H1 (cell line): ENCODE measurements around the gene SUPT7L. TPM values are rescaled to one million over a fixed set of nuclear protein-coding genes. Genes with fewer than 3 reads are reported as not detected.

Experiments used
- CREB1 ChIP-seq: IDR thresholded peaks from 2 replicates; pipeline ENCODE4 v1.6.1; 2012; ENCODE audit warnings: inconsistent platforms
- CTBP2 ChIP-seq: IDR thresholded peaks from 2 replicates; pipeline ENCODE4 v1.7.0; 2011; ENCODE audit warnings: borderline replicate concordance, mild to moderate bottlenecking, moderate library complexity, mixed read lengths, low read length; ENCODE audit not compliant: insufficient read depth, insufficient read length
- KDM1A ChIP-seq: fragments of 200-600, 300-600 bp; sonication (generic); IDR thresholded peaks from 2 replicates; pipeline ENCODE4 v1.7.1; 2016; ENCODE audit warnings: mild to moderate bottlenecking, low read length, borderline replicate concordance
- MAFK ChIP-seq: IDR thresholded peaks from 2 replicates; pipeline ENCODE4 v1.6.1; 2012; ENCODE audit warnings: low read depth, mild to moderate bottlenecking, improper control_type of control experiment, low read length
- POLR2A ChIP-seq, 2 experiments: IDR thresholded peaks; 1 replicate in 1 of 2; 2 replicates in 1 of 2; pipeline ENCODE4 v1.6.1; 2011; ENCODE audit warnings: low read depth in 2 of 2, low read length in 2 of 2, mild to moderate bottlenecking in 2 of 2; ENCODE audit errors: control extremely low read depth in 1 of 2
- SP4 ChIP-seq: IDR thresholded peaks from 2 replicates; pipeline ENCODE4 v1.6.1; 2012; ENCODE audit warnings: low read length, inconsistent platforms
- polyA plus RNA-seq, 7 experiments: library from polyadenylated mRNA; depleted of rRNA in 3 of 7; stranded (reverse) in 5 of 7; unstranded in 2 of 7; fragments of >200 nt in 5 of 7; fragments of 200-250 nt in 2 of 7; gene quantifications; 1 replicate in 5 of 7; 2 replicates in 1 of 7; 4 replicates in 1 of 7; pipeline versions ENCODE4 v1.2.1 to v1.2.3, GENCODE V29; 2011 to 2013; ENCODE audit warnings: missing spikeins in 2 of 7, mixed read lengths in 2 of 7
- total RNA-seq: library from RNA; stranded (reverse); fragmentation: NEBNext Ultra II Directional; extraction: Animal tissue kit (Norgen Biotek cat#: 25700); gene quantifications from 2 replicates; pipeline ENCODE4 v1.2.1, GENCODE V29; 2021
- TF ChIP-seq, protein P1 (sequence below): fragments of 300-600 bp; sonication (generic); IDR thresholded peaks from 2 replicates; pipeline ENCODE4 v1.7.1; 2012; ENCODE audit warnings: low read length, moderate library complexity, mild to moderate bottlenecking, inconsistent platforms; ENCODE audit not compliant: insufficient replicate concordance
- TF ChIP-seq, protein P2 (sequence below), 3 experiments: IDR thresholded peaks; 1 replicate in 2 of 3; 2 replicates in 1 of 3; pipeline versions ENCODE4 v1.5.1 to v1.6.1; 2011; ENCODE audit warnings: low read length in 3 of 3, mild to moderate bottlenecking in 3 of 3, inconsistent platforms in 2 of 3, low read depth in 1 of 3, moderate library complexity in 1 of 3; ENCODE audit not compliant: insufficient read depth in 1 of 3; ENCODE audit errors: control extremely low read depth in 1 of 3

Gene SUPT7L
- total and polyA plus RNA-seq, 2 of the 8 experiments (the other 6 are each of a cell fraction or from before 2014, with no cell fraction given) = 22.2 to 26.6 TPM

- TF ChIP-seq, protein P1, sequence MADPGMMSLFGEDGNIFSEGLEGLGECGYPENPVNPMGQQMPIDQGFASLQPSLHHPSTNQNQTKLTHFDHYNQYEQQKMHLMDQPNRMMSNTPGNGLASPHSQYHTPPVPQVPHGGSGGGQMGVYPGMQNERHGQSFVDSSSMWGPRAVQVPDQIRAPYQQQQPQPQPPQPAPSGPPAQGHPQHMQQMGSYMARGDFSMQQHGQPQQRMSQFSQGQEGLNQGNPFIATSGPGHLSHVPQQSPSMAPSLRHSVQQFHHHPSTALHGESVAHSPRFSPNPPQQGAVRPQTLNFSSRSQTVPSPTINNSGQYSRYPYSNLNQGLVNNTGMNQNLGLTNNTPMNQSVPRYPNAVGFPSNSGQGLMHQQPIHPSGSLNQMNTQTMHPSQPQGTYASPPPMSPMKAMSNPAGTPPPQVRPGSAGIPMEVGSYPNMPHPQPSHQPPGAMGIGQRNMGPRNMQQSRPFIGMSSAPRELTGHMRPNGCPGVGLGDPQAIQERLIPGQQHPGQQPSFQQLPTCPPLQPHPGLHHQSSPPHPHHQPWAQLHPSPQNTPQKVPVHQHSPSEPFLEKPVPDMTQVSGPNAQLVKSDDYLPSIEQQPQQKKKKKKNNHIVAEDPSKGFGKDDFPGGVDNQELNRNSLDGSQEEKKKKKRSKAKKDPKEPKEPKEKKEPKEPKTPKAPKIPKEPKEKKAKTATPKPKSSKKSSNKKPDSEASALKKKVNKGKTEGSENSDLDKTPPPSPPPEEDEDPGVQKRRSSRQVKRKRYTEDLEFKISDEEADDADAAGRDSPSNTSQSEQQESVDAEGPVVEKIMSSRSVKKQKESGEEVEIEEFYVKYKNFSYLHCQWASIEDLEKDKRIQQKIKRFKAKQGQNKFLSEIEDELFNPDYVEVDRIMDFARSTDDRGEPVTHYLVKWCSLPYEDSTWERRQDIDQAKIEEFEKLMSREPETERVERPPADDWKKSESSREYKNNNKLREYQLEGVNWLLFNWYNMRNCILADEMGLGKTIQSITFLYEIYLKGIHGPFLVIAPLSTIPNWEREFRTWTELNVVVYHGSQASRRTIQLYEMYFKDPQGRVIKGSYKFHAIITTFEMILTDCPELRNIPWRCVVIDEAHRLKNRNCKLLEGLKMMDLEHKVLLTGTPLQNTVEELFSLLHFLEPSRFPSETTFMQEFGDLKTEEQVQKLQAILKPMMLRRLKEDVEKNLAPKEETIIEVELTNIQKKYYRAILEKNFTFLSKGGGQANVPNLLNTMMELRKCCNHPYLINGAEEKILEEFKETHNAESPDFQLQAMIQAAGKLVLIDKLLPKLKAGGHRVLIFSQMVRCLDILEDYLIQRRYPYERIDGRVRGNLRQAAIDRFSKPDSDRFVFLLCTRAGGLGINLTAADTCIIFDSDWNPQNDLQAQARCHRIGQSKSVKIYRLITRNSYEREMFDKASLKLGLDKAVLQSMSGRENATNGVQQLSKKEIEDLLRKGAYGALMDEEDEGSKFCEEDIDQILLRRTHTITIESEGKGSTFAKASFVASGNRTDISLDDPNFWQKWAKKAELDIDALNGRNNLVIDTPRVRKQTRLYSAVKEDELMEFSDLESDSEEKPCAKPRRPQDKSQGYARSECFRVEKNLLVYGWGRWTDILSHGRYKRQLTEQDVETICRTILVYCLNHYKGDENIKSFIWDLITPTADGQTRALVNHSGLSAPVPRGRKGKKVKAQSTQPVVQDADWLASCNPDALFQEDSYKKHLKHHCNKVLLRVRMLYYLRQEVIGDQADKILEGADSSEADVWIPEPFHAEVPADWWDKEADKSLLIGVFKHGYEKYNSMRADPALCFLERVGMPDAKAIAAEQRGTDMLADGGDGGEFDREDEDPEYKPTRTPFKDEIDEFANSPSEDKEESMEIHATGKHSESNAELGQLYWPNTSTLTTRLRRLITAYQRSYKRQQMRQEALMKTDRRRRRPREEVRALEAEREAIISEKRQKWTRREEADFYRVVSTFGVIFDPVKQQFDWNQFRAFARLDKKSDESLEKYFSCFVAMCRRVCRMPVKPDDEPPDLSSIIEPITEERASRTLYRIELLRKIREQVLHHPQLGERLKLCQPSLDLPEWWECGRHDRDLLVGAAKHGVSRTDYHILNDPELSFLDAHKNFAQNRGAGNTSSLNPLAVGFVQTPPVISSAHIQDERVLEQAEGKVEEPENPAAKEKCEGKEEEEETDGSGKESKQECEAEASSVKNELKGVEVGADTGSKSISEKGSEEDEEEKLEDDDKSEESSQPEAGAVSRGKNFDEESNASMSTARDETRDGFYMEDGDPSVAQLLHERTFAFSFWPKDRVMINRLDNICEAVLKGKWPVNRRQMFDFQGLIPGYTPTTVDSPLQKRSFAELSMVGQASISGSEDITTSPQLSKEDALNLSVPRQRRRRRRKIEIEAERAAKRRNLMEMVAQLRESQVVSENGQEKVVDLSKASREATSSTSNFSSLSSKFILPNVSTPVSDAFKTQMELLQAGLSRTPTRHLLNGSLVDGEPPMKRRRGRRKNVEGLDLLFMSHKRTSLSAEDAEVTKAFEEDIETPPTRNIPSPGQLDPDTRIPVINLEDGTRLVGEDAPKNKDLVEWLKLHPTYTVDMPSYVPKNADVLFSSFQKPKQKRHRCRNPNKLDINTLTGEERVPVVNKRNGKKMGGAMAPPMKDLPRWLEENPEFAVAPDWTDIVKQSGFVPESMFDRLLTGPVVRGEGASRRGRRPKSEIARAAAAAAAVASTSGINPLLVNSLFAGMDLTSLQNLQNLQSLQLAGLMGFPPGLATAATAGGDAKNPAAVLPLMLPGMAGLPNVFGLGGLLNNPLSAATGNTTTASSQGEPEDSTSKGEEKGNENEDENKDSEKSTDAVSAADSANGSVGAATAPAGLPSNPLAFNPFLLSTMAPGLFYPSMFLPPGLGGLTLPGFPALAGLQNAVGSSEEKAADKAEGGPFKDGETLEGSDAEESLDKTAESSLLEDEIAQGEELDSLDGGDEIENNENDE = no peak
- no peak for TF ChIP-seq MAFK
- TF ChIP-seq CTBP2 = no peak
- no peak for TF ChIP-seq POLR2A (IDR thresholded peaks at IDR 0.05; ENCODE audit: control extremely low read depth in 1 of 2, low read depth in 2 of 2, low read length in 2 of 2)
- peak; percentile 78 for TF ChIP-seq KDM1A
- TF ChIP-seq CREB1 = 0 out of 2 replicates have a peak, but pooled peaks have one; percentile 19
- TF ChIP-seq SP4 = peak; percentile 44; the same call in 1 of the 2 replicates
- TF ChIP-seq, protein P2, sequence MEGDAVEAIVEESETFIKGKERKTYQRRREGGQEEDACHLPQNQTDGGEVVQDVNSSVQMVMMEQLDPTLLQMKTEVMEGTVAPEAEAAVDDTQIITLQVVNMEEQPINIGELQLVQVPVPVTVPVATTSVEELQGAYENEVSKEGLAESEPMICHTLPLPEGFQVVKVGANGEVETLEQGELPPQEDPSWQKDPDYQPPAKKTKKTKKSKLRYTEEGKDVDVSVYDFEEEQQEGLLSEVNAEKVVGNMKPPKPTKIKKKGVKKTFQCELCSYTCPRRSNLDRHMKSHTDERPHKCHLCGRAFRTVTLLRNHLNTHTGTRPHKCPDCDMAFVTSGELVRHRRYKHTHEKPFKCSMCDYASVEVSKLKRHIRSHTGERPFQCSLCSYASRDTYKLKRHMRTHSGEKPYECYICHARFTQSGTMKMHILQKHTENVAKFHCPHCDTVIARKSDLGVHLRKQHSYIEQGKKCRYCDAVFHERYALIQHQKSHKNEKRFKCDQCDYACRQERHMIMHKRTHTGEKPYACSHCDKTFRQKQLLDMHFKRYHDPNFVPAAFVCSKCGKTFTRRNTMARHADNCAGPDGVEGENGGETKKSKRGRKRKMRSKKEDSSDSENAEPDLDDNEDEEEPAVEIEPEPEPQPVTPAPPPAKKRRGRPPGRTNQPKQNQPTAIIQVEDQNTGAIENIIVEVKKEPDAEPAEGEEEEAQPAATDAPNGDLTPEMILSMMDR (IDR thresholded peaks at IDR 0.05; ENCODE audit: control extremely low read depth in 1 of 3, insufficient read depth in 1 of 3, low read depth in 1 of 3, low read length in 3 of 3) = peak; percentile 35 to 100 (median 96)
Measured at GRCh38 chr2:27683390-27684071, 20.1 kb upstream of the SUPT7L start (continued).
